WTC11 (cell line): ENCODE results near the gene SIRT5. TPM values are rescaled to one million over a fixed set of nuclear protein-coding genes. Genes with fewer than 3 reads are reported as not detected.

ENCODE experiments used
- ATAC-seq: fragments of 200-7000 bp; cut with Tn5 transposase; 2 replicates; pipeline ENCODE4 v1.10.0; 2021; ENCODE audit warnings: mild to moderate bottlenecking, moderate library complexity
- CTCF ChIA-PET: fragments of 300-600 bp; sonication (Branson Sonifier 250); formaldehyde crosslinking; loops from one replicate; lab custom pipeline; 2021; ENCODE audit warnings: antibody characterized with exemption; lab: Charles Lee
- POLR2A ChIA-PET: fragments of 350-600 bp; sonication (Branson Sonifier 250); formaldehyde crosslinking; loops from one replicate; lab custom pipeline; 2021; ENCODE audit warnings: antibody characterized with exemption; lab: Charles Lee
- DNase-seq: peaks from one replicate; pipeline ENCODE4 v3.0.0; 2021; ENCODE audit warnings: low spot score
- H3K27ac Mint-ChIP-seq: 2 replicates; pipeline ENCODE4 v1.8.0; 2021; ENCODE audit warnings: mixed read lengths
- H3K27me3 Mint-ChIP-seq: 2 replicates; pipeline ENCODE4 v1.8.0; 2021; ENCODE audit warnings: low read depth, mild to moderate bottlenecking, moderate library complexity, mixed read lengths
- H3K36me3 Mint-ChIP-seq: 2 replicates; pipeline ENCODE4 v1.8.0; 2021; ENCODE audit warnings: mixed read lengths
- H3K4me1 Mint-ChIP-seq: 2 replicates; pipeline ENCODE4 v1.8.0; 2022; ENCODE audit warnings: mixed read lengths
- H3K4me3 Mint-ChIP-seq: 2 replicates; pipeline ENCODE4 v1.8.0; 2021; ENCODE audit warnings: mild to moderate bottlenecking, moderate library complexity, mixed read lengths
- H3K9me3 Mint-ChIP-seq: 2 replicates; pipeline ENCODE4 v1.8.0; 2021; ENCODE audit warnings: mixed read lengths
- ATF6 ChIP-seq: sonication (generic); formaldehyde crosslinking; IDR thresholded peaks from 2 replicates; pipeline ENCODE4 v1.8.1; 2023; ENCODE audit warnings: mild to moderate bottlenecking, missing genetic modification reagents
- ELF4 ChIP-seq: sonication (generic); formaldehyde crosslinking; IDR thresholded peaks from 2 replicates; pipeline ENCODE4 v1.8.1; 2022; ENCODE audit warnings: low read depth, mild to moderate bottlenecking, moderate library complexity, missing genetic modification reagents
- FOXJ3 ChIP-seq: sonication (generic); formaldehyde crosslinking; IDR thresholded peaks from 2 replicates; pipeline ENCODE4 v1.9.0; 2021; ENCODE audit warnings: missing genetic modification reagents, mild to moderate bottlenecking, borderline replicate concordance
- FOXK1 ChIP-seq: sonication (generic); formaldehyde crosslinking; IDR thresholded peaks from 2 replicates; pipeline ENCODE4 v1.8.0; 2022; ENCODE audit warnings: mild to moderate bottlenecking, moderate library complexity, missing genetic modification reagents
- HMGA2 ChIP-seq: fragments of 250-450 bp; sonication (Bioruptor Pico); IDR thresholded peaks from 2 replicates; pipeline ENCODE4 v1.4.0; 2021; ENCODE audit warnings: mild to moderate bottlenecking, moderate library complexity
- IRF1 ChIP-seq: sonication (generic); formaldehyde crosslinking; IDR thresholded peaks from 2 replicates; pipeline ENCODE4 v1.8.0; 2023; ENCODE audit warnings: missing genetic modification reagents
- JAZF1 ChIP-seq: fragments of 250-450 bp; sonication (Bioruptor Pico); IDR thresholded peaks from 2 replicates; pipeline ENCODE4 v1.9.0; 2021; ENCODE audit warnings: moderate library complexity, mild to moderate bottlenecking, inconsistent platforms
- NFE2L1 ChIP-seq: sonication (generic); formaldehyde crosslinking; IDR thresholded peaks from 2 replicates; pipeline ENCODE4 v1.8.1; 2023; ENCODE audit warnings: missing genetic modification reagents
- NFYB ChIP-seq: sonication (generic); formaldehyde crosslinking; conservative IDR thresholded peaks from 2 replicates; pipeline ENCODE4 v1.8.0; 2022; ENCODE audit warnings: low read depth, missing genetic modification reagents
- RORB ChIP-seq: fragments of 250-450 bp; sonication (Bioruptor Pico); IDR thresholded peaks from 2 replicates; pipeline ENCODE4 v1.9.0; 2021; ENCODE audit warnings: mild to moderate bottlenecking
- SMAD4 ChIP-seq: sonication (generic); formaldehyde crosslinking; IDR thresholded peaks from 2 replicates; pipeline ENCODE4 v1.8.0; 2022; ENCODE audit warnings: mild to moderate bottlenecking, missing genetic modification reagents
- TCF7 ChIP-seq: sonication (generic); formaldehyde crosslinking; IDR thresholded peaks from 2 replicates; pipeline ENCODE4 v1.8.0; 2022; ENCODE audit warnings: mild to moderate bottlenecking, low read depth, missing genetic modification reagents, moderate library complexity
- USF2 ChIP-seq: sonication (generic); formaldehyde crosslinking; IDR thresholded peaks from 2 replicates; pipeline ENCODE4 v1.8.1; 2023; ENCODE audit warnings: mild to moderate bottlenecking, missing genetic modification reagents, moderate library complexity
- ZBTB43 ChIP-seq: sonication (generic); formaldehyde crosslinking; IDR thresholded peaks from 2 replicates; pipeline ENCODE4 v1.8.1; 2023; ENCODE audit warnings: mild to moderate bottlenecking, missing genetic modification reagents
- ZNF219 ChIP-seq: sonication (generic); formaldehyde crosslinking; IDR thresholded peaks from 2 replicates; pipeline ENCODE4 v1.8.0; 2023; ENCODE audit warnings: missing genetic modification reagents, mild to moderate bottlenecking, borderline replicate concordance
- ZNF317 ChIP-seq: sonication (generic); formaldehyde crosslinking; IDR thresholded peaks from 2 replicates; pipeline ENCODE4 v1.8.1; 2023; ENCODE audit warnings: low read depth, mild to moderate bottlenecking, moderate library complexity, missing genetic modification reagents, borderline replicate concordance
- ZNF423 ChIP-seq: fragments of 250-450 bp; sonication (Bioruptor Pico); IDR thresholded peaks from 2 replicates; pipeline ENCODE4 v2.1.2; 2022; ENCODE audit warnings: mild to moderate bottlenecking, moderate library complexity
- total RNA-seq: library from RNA; stranded (reverse); gene quantifications from 3 replicates; pipeline ENCODE4 v1.2.3, GENCODE V29; 2021
- TF ChIP-seq, protein P1 (sequence below): sonication (generic); formaldehyde crosslinking; IDR thresholded peaks from 2 replicates; pipeline ENCODE4 v1.8.0; 2022; ENCODE audit warnings: mild to moderate bottlenecking, missing genetic modification reagents
- TF ChIP-seq, protein P2 (sequence below): sonication (generic); formaldehyde crosslinking; IDR thresholded peaks from 2 replicates; pipeline ENCODE4 v1.8.0; 2023; ENCODE audit warnings: mild to moderate bottlenecking, missing genetic modification reagents
- TF ChIP-seq, protein P3 (sequence below): sonication (generic); formaldehyde crosslinking; IDR thresholded peaks from 2 replicates; pipeline ENCODE4 v1.8.1; 2023; ENCODE audit warnings: mild to moderate bottlenecking, missing genetic modification reagents, moderate library complexity

The SIRT5 gene
- total RNA-seq, 1 experiment from 2014 or later = 11.8 TPM

GRCh38 chr6:13605634-13606033 is 31.2 kb downstream of the SIRT5 start (continued):
- no peak for TF ChIP-seq ZBTB43 (CRISPR knock-in tag)
- TF ChIP-seq HMGA2 (CRISPR knock-in tag) = no peak
- TF ChIP-seq ZNF219 (CRISPR knock-in tag) = no peak
- TF ChIP-seq ELF4 (CRISPR knock-in tag) = no peak

DNA sequence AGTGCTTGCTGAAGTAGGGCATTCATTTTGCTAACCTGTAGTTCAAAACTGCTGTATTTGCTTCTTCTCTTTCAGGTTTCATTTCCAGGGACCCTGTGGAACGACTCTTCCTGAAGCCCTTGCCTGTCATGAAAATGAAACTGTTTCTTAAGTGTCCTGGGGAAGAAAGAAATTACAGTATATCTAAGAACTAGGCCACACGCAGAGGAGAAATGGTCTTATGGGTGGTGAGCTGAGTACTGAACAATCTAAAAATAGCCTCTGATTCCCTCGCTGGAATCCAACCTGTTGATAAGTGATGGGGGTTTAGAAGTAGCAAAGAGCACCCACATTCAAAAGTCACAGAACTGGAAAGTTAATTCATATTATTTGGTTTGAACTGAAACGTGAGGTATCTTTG is 37.3 kb downstream of the SIRT5 start:
- Mint-ChIP-seq H3K4me1 (peaks cover 18% of the 10 kb centered on the region), H3K27ac (no peak overlapping the region), H3K36me3 (peaks cover 13% of the 10 kb centered on the region), H3K4me3 (no peak overlapping the region), H3K9me3 (no peaks in the 10 kb centered on the region), H3K27me3 (no peaks in the 10 kb centered on the region)
- DNase-seq (no peak), ATAC-seq (no peak)
- CTCF ChIA-PET = no interaction called here
- POLR2A ChIA-PET = no interaction called here
- TF ChIP-seq ZNF423 (CRISPR knock-in tag) (no peak), JAZF1 (no peak), NFE2L1 (CRISPR knock-in tag) (no peak), ATF6 (CRISPR knock-in tag) (no peak), ZNF317 (CRISPR knock-in tag) (no peak), FOXK1 (no peak), FOXJ3 (no peak), RORB (CRISPR knock-in tag) (no peak), USF2 (CRISPR knock-in tag) (no peak), IRF1 (CRISPR knock-in tag) (no peak), NFYB (no peak), SMAD4 (CRISPR knock-in tag) (no peak), TCF7 (no peak)
- TF ChIP-seq, protein P1, sequence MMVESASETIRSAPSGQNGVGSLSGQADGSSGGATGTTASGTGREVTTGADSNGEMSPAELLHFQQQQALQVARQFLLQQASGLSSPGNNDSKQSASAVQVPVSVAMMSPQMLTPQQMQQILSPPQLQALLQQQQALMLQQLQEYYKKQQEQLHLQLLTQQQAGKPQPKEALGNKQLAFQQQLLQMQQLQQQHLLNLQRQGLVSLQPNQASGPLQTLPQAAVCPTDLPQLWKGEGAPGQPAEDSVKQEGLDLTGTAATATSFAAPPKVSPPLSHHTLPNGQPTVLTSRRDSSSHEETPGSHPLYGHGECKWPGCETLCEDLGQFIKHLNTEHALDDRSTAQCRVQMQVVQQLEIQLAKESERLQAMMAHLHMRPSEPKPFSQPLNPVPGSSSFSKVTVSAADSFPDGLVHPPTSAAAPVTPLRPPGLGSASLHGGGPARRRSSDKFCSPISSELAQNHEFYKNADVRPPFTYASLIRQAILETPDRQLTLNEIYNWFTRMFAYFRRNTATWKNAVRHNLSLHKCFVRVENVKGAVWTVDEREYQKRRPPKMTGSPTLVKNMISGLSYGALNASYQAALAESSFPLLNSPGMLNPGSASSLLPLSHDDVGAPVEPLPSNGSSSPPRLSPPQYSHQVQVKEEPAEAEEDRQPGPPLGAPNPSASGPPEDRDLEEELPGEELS (CRISPR knock-in tag) = no peak
- TF ChIP-seq, protein P2, sequence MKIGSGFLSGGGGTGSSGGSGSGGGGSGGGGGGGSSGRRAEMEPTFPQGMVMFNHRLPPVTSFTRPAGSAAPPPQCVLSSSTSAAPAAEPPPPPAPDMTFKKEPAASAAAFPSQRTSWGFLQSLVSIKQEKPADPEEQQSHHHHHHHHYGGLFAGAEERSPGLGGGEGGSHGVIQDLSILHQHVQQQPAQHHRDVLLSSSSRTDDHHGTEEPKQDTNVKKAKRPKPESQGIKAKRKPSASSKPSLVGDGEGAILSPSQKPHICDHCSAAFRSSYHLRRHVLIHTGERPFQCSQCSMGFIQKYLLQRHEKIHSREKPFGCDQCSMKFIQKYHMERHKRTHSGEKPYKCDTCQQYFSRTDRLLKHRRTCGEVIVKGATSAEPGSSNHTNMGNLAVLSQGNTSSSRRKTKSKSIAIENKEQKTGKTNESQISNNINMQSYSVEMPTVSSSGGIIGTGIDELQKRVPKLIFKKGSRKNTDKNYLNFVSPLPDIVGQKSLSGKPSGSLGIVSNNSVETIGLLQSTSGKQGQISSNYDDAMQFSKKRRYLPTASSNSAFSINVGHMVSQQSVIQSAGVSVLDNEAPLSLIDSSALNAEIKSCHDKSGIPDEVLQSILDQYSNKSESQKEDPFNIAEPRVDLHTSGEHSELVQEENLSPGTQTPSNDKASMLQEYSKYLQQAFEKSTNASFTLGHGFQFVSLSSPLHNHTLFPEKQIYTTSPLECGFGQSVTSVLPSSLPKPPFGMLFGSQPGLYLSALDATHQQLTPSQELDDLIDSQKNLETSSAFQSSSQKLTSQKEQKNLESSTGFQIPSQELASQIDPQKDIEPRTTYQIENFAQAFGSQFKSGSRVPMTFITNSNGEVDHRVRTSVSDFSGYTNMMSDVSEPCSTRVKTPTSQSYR (CRISPR knock-in tag) = no peak
- TF ChIP-seq, protein P3, sequence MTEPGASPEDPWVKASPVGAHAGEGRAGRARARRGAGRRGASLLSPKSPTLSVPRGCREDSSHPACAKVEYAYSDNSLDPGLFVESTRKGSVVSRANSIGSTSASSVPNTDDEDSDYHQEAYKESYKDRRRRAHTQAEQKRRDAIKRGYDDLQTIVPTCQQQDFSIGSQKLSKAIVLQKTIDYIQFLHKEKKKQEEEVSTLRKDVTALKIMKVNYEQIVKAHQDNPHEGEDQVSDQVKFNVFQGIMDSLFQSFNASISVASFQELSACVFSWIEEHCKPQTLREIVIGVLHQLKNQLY (CRISPR knock-in tag) = no peak
